ENCODE measurements around the gene LAMB2.
A peak's percentile ranks its signal among the peaks of the same experiment; 100 is the strongest.

Gene LAMB2

GRCh38 chr3:49121132-49121736 lies 11.6 kb downstream of the LAMB2 start:
- DNase-seq (ENCODE audit: low read depth) = no peak

GRCh38 chr3:49120438-49121131 lies 12.3 kb downstream of the LAMB2 start, which contains the start of gene USP19:
Gene USP19 (minus strand): TSS chr3:49120823. CDS start chr3:49119145, 1,678 bp downstream.
- DNase-seq (ENCODE audit: low read depth) = peak; percentile 91

GRCh38 chr3:49120096-49120437 lies 12.8 kb downstream of the LAMB2 start:
- no peak for DNase-seq (ENCODE audit: low read depth)

- DNase-seq (ENCODE audit: low read depth) = no peak
These were observed 13.4 kb downstream of the LAMB2 start for GRCh38 chr3:49119439-49119838.

GRCh38 chr3:49119036-49119435 lies 13.8 kb downstream of the LAMB2 start:
- DNase-seq (ENCODE audit: low read depth) = no peak

- no peak for DNase-seq (ENCODE audit: low read depth)
These were observed 20.6 kb downstream of the LAMB2 start for GRCh38 chr3:49112262-49112661.

GRCh38 chr3:49111347-49111746 lies 21.5 kb downstream of the LAMB2 start:
- no peak for DNase-seq (ENCODE audit: low read depth)

- DNase-seq (ENCODE audit: low read depth) = no peak
These were observed 22.1 kb downstream of the LAMB2 start for GRCh38 chr3:49110780-49111179.

GRCh38 chr3:49108346-49108745 lies 24.5 kb downstream of the LAMB2 start:
- no peak for DNase-seq (ENCODE audit: low read depth)

GRCh38 chr3:49104427-49105291 lies 28.2 kb downstream of the LAMB2 start, which contains the start of gene QARS1:
Gene QARS1 (minus strand): TSS chr3:49104757. CDS start chr3:49104733, 24 bp downstream.
- peak; percentile 82 for DNase-seq (ENCODE audit: low read depth)

GRCh38 chr3:49104052-49104426 lies 28.8 kb downstream of the LAMB2 start:
- DNase-seq (ENCODE audit: low read depth) = no peak

- no peak for DNase-seq (ENCODE audit: low read depth)
These were observed 32.7 kb downstream of the LAMB2 start for GRCh38 chr3:49100046-49100615.

GRCh38 chr3:49098910-49099630 lies 33.8 kb downstream of the LAMB2 start:
- DNase-seq (ENCODE audit: low read depth) = no peak

GRCh38 chr3:49098429-49098828 lies 34.4 kb downstream of the LAMB2 start:
- DNase-seq (ENCODE audit: low read depth) = no peak

GRCh38 chr3:49093853-49094767 lies 38.7 kb downstream of the LAMB2 start, which contains the start of gene QRICH1:
Gene QRICH1 (minus strand): TSS chr3:49094071. CDS start chr3:49077017, 17,054 bp downstream.
- DNase-seq (ENCODE audit: low read depth) = peak; percentile 95

- peak; percentile 71 for DNase-seq (ENCODE audit: low read depth)
These were observed 39.7 kb downstream of the LAMB2 start for GRCh38 chr3:49092938-49093852.

GRCh38 chr3:49081429-49081828 lies 51.4 kb downstream of the LAMB2 start:
- DNase-seq (ENCODE audit: low read depth) = no peak

GRCh38 chr3:49079270-49079669 lies 53.6 kb downstream of the LAMB2 start:
- DNase-seq (ENCODE audit: low read depth) = no peak

- no peak for DNase-seq (ENCODE audit: low read depth)
These were observed 56.2 kb downstream of the LAMB2 start for GRCh38 chr3:49076646-49077045.
